Measurements from ENCODE around the gene ASIC4.

GRCh38 chr2:219507581-219508443 is 6.5 kb upstream of the ASIC4 start:
- TF ChIP-seq CTCF (IDR thresholded peaks at IDR 0.05) (no peak), USF2 (CRISPR knock-in tag; IDR thresholded peaks at IDR 0.05) (no peak), JUN (CRISPR knock-in tag; IDR thresholded peaks at IDR 0.05) (no peak), TP53 (CRISPR knock-in tag; IDR thresholded peaks at IDR 0.05) (no peak), ATF1 (CRISPR knock-in tag; IDR thresholded peaks at IDR 0.05) (no peak), ZBTB43 (CRISPR knock-in tag; IDR thresholded peaks at IDR 0.05) (no peak), MAX (CRISPR knock-in tag; IDR thresholded peaks at IDR 0.05) (no peak), AFF4 (CRISPR knock-in tag; IDR thresholded peaks at IDR 0.05; ENCODE audit: borderline replicate concordance) (no peak), E2F4 (CRISPR knock-in tag; IDR thresholded peaks at IDR 0.05; ENCODE audit: borderline replicate concordance, low read depth) (no peak), TCF7 (CRISPR knock-in tag; IDR thresholded peaks at IDR 0.05; ENCODE audit: low read depth) (no peak), ZNF317 (CRISPR knock-in tag; IDR thresholded peaks at IDR 0.05; ENCODE audit: borderline replicate concordance, low read depth) (no peak), GRHL2 (CRISPR knock-in tag; IDR thresholded peaks at IDR 0.05; ENCODE audit: insufficient replicate concordance, severe bottlenecking) (no peak)

Data from WTC11 (cell line).